ENCODE data around the gene DGKQ.

The DGKQ gene

GRCh38 chr4:1021386-1022050 is 48.1 kb upstream of the DGKQ start:
- no peak overlapping the region for H2BK5ac ChIP-seq (ENCODE audit: low read depth, low read length, poor library complexity, severe bottlenecking)
- H4K8ac ChIP-seq (ENCODE audit: low read length): peak overlapping the region; percentile 4
- H3K9me3 ChIP-seq (ENCODE audit: control insufficient read depth, low read length): no peaks in the 10 kb centered on the region
- 89% methylated on average over 18 of the region's 19 CpGs for WGBS
- no peak overlapping the region for H4K91ac ChIP-seq (ENCODE audit: low read length)
- H3K36me3 ChIP-seq (ENCODE audit: control insufficient read depth in 1 of 2, insufficient read depth in 2 of 2, low read depth in 1 of 2, low read length in 2 of 2): peaks cover 20 to 66% of the 10 kb centered on the region in 2 experiments
- H2BK12ac ChIP-seq (ENCODE audit: low read length in 2 of 2): no peak overlapping the region
- H3K4me2 ChIP-seq (ENCODE audit: low read length, poor library complexity, severe bottlenecking): no peak overlapping the region
- H2AFZ ChIP-seq (ENCODE audit: low read depth, low read length): no peak overlapping the region
- no peak overlapping the region for H3K4ac ChIP-seq (ENCODE audit: low read depth in 1 of 2, low read length in 2 of 2)
- no peak overlapping the region for H3K18ac ChIP-seq (ENCODE audit: low read depth in 1 of 2, low read length in 2 of 2)
- H3K9ac ChIP-seq (ENCODE audit: low read length): no peak overlapping the region
- H3K27me3 ChIP-seq (ENCODE audit: control insufficient read depth in 1 of 2, insufficient read depth in 1 of 2, low read length in 2 of 2): no peaks in the 10 kb centered on the region
- H3K23ac ChIP-seq (ENCODE audit: low read length in 2 of 2): no peak overlapping the region
- H3K27ac ChIP-seq (ENCODE audit: low read length, poor library complexity, severe bottlenecking): no peak overlapping the region
- H3K79me1 ChIP-seq (replicated peaks; ENCODE audit: low read length, poor library complexity, severe bottlenecking): peaks cover 38% of the 10 kb centered on the region
- no peak for DNase-seq
- no peak overlapping the region for H3K4me3 ChIP-seq (ENCODE audit: insufficient read depth in 1 of 2, low read depth in 1 of 2, low read length in 2 of 2)
- no peak overlapping the region for H3K14ac ChIP-seq (ENCODE audit: low read length in 2 of 2)
- H2BK120ac ChIP-seq (ENCODE audit: low read depth, low read length): no peak overlapping the region
- H3K4me1 ChIP-seq (ENCODE audit: control insufficient read depth, insufficient read depth, low read depth, low read length): peaks cover 49% of the 10 kb centered on the region
- peak overlapping the region; percentile 83 for H2BK15ac ChIP-seq (ENCODE audit: low read depth, poor library complexity, severe bottlenecking)
- no peak overlapping the region for H2AK5ac ChIP-seq (ENCODE audit: low read length, severe bottlenecking)

- Histone ChIP-seq H2AFZ (ENCODE audit: low read depth, low read length) (no peak overlapping the region), H4K8ac (ENCODE audit: low read length) (no peak overlapping the region), H3K14ac (ENCODE audit: low read length in 2 of 2) (no peak overlapping the region), H3K36me3 (ENCODE audit: control insufficient read depth in 1 of 2, insufficient read depth in 2 of 2, low read depth in 1 of 2, low read length in 2 of 2) (peaks cover 7 to 67% of the 10 kb centered on the region in 2 experiments), H3K4me1 (ENCODE audit: control insufficient read depth, insufficient read depth, low read depth, low read length) (peaks cover 53% of the 10 kb centered on the region), H4K91ac (ENCODE audit: low read length) (peak overlapping the region; percentile 25), H2BK15ac (ENCODE audit: low read depth, poor library complexity, severe bottlenecking) (no peak overlapping the region), H3K27ac (ENCODE audit: low read length, poor library complexity, severe bottlenecking) (no peak overlapping the region), H3K27me3 (ENCODE audit: control insufficient read depth in 1 of 2, insufficient read depth in 1 of 2, low read length in 2 of 2) (no peaks in the 10 kb centered on the region), H3K23ac (ENCODE audit: low read length in 2 of 2) (no peak overlapping the region), H3K79me1 (replicated peaks; ENCODE audit: low read length, poor library complexity, severe bottlenecking) (peaks cover 51% of the 10 kb centered on the region), H2BK5ac (ENCODE audit: low read depth, low read length, poor library complexity, severe bottlenecking) (no peak overlapping the region), H3K18ac (ENCODE audit: low read depth in 1 of 2, low read length in 2 of 2) (no peak overlapping the region), H3K4ac (ENCODE audit: low read depth in 1 of 2, low read length in 2 of 2) (no peak overlapping the region), H2BK120ac (ENCODE audit: low read depth, low read length) (no peak overlapping the region), H3K9me3 (ENCODE audit: control insufficient read depth, low read length) (no peaks in the 10 kb centered on the region), H2AK5ac (ENCODE audit: low read length, severe bottlenecking) (peak overlapping the region; percentile 43), H3K4me2 (ENCODE audit: low read length, poor library complexity, severe bottlenecking) (no peak overlapping the region), H2BK12ac (ENCODE audit: low read length in 2 of 2) (no peak overlapping the region), H3K9ac (ENCODE audit: low read length) (no peak overlapping the region), H3K4me3 (ENCODE audit: insufficient read depth in 1 of 2, low read depth in 1 of 2, low read length in 2 of 2) (no peak overlapping the region)
- 82% methylated on average over 20 of the region's 23 CpGs for WGBS
- no peak for DNase-seq
Measured at GRCh38 chr4:1019729-1020470, 46.5 kb upstream of the DGKQ start.

GRCh38 chr4:1019320-1019719 is 46.0 kb upstream of the DGKQ start:
- Histone ChIP-seq H3K4me3 (ENCODE audit: insufficient read depth in 1 of 2, low read depth in 1 of 2, low read length in 2 of 2) (no peak overlapping the region), H3K4me2 (ENCODE audit: low read length, poor library complexity, severe bottlenecking) (no peak overlapping the region), H3K9ac (ENCODE audit: low read length) (no peak overlapping the region), H2AFZ (ENCODE audit: low read depth, low read length) (no peak overlapping the region), H3K9me3 (ENCODE audit: control insufficient read depth, low read length) (no peaks in the 10 kb centered on the region), H2BK15ac (ENCODE audit: low read depth, poor library complexity, severe bottlenecking) (no peak overlapping the region), H2BK120ac (ENCODE audit: low read depth, low read length) (no peak overlapping the region), H2BK12ac (ENCODE audit: low read length in 2 of 2) (no peak overlapping the region), H3K27ac (ENCODE audit: low read length, poor library complexity, severe bottlenecking) (no peak overlapping the region), H3K14ac (ENCODE audit: low read length in 2 of 2) (peak overlapping the region in 1 of 2 experiments; percentile 44), H4K91ac (ENCODE audit: low read length) (no peak overlapping the region), H2BK5ac (ENCODE audit: low read depth, low read length, poor library complexity, severe bottlenecking) (no peak overlapping the region), H3K4ac (ENCODE audit: low read depth in 1 of 2, low read length in 2 of 2) (no peak overlapping the region), H3K79me1 (replicated peaks; ENCODE audit: low read length, poor library complexity, severe bottlenecking) (peaks cover 57% of the 10 kb centered on the region), H3K18ac (ENCODE audit: low read depth in 1 of 2, low read length in 2 of 2) (no peak overlapping the region), H3K4me1 (ENCODE audit: control insufficient read depth, insufficient read depth, low read depth, low read length) (peaks cover 57% of the 10 kb centered on the region), H3K36me3 (ENCODE audit: control insufficient read depth in 1 of 2, insufficient read depth in 2 of 2, low read depth in 1 of 2, low read length in 2 of 2) (peaks cover 2 to 67% of the 10 kb centered on the region in 2 experiments), H3K23ac (ENCODE audit: low read length in 2 of 2) (no peak overlapping the region), H2AK5ac (ENCODE audit: low read length, severe bottlenecking) (peak overlapping the region; percentile 43), H4K8ac (ENCODE audit: low read length) (no peak overlapping the region), H3K27me3 (ENCODE audit: control insufficient read depth in 1 of 2, insufficient read depth in 1 of 2, low read length in 2 of 2) (no peaks in the 10 kb centered on the region)
- 74% methylated on average over 8 of the region's 9 CpGs for WGBS
- DNase-seq: no peak

GRCh38 chr4:1018147-1019020 is 45.0 kb upstream of the DGKQ start:
- Histone ChIP-seq H3K36me3 (ENCODE audit: control insufficient read depth in 1 of 2, insufficient read depth in 2 of 2, low read depth in 1 of 2, low read length in 2 of 2) (peaks cover 3 to 65% of the 10 kb centered on the region in 2 experiments), H2BK12ac (ENCODE audit: low read length in 2 of 2) (no peak overlapping the region), H2BK5ac (ENCODE audit: low read depth, low read length, poor library complexity, severe bottlenecking) (no peak overlapping the region), H3K9ac (ENCODE audit: low read length) (no peak overlapping the region), H3K79me1 (replicated peaks; ENCODE audit: low read length, poor library complexity, severe bottlenecking) (peaks cover 64% of the 10 kb centered on the region), H3K4me2 (ENCODE audit: low read length, poor library complexity, severe bottlenecking) (no peak overlapping the region), H3K4ac (ENCODE audit: low read depth in 1 of 2, low read length in 2 of 2) (no peak overlapping the region), H2AK5ac (ENCODE audit: low read length, severe bottlenecking) (no peak overlapping the region), H3K9me3 (ENCODE audit: control insufficient read depth, low read length) (no peaks in the 10 kb centered on the region), H4K8ac (ENCODE audit: low read length) (no peak overlapping the region), H3K27me3 (ENCODE audit: control insufficient read depth in 1 of 2, insufficient read depth in 1 of 2, low read length in 2 of 2) (no peaks in the 10 kb centered on the region), H2AFZ (ENCODE audit: low read depth, low read length) (no peak overlapping the region), H3K23ac (ENCODE audit: low read length in 2 of 2) (no peak overlapping the region), H3K14ac (ENCODE audit: low read length in 2 of 2) (no peak overlapping the region), H4K91ac (ENCODE audit: low read length) (peak overlapping the region; percentile 61), H2BK120ac (ENCODE audit: low read depth, low read length) (no peak overlapping the region), H2BK15ac (ENCODE audit: low read depth, poor library complexity, severe bottlenecking) (no peak overlapping the region), H3K27ac (ENCODE audit: low read length, poor library complexity, severe bottlenecking) (no peak overlapping the region), H3K18ac (ENCODE audit: low read depth in 1 of 2, low read length in 2 of 2) (no peak overlapping the region), H3K4me1 (ENCODE audit: control insufficient read depth, insufficient read depth, low read depth, low read length) (peaks cover 60% of the 10 kb centered on the region), H3K4me3 (ENCODE audit: insufficient read depth in 1 of 2, low read depth in 1 of 2, low read length in 2 of 2) (no peak overlapping the region)
- no peak for DNase-seq
- WGBS: 87% methylated on average over 27 of the region's 29 CpGs
